HepG2 (cell line): ENCODE results near the gene WNT7A. TPM values are rescaled to one million over a fixed set of nuclear protein-coding genes. Genes with fewer than 3 reads are reported as not detected.

Experiments used
- ATAC-seq: fragments of 200-7000 bp; cut with Tn5 transposase; 3 replicates; pipeline ENCODE4 v1.9.1; 2020; ENCODE audit warnings: mild to moderate bottlenecking, moderate library complexity
- BruUV-seq: library from RNA; stranded (reverse); fragments of 400-500 nt; replicated peaks from 2 replicates; lab custom pipeline; 2021; lab: Mats Ljungman, UMichigan
- CTCF ChIA-PET: fragments of 300-600 bp; formaldehyde crosslinking; extraction: SDS; loops from one replicate; lab custom pipeline; 2021; ENCODE audit warnings: low total read pairs, inconsistent platforms, low intra/inter-chr PET ratio; lab: Yijun Ruan, JAX
- POLR2A ChIA-PET: fragments of 350-600 bp; sonication (Branson Sonifier 250); formaldehyde crosslinking; loops from one replicate; lab custom pipeline; 2020; ENCODE audit warnings: antibody characterized with exemption, inconsistent platforms; lab: Yijun Ruan, JAX
- DNase-seq: peaks from one replicate; pipeline ENCODE4 v3.0.0-alpha.2; 2015; ENCODE audit warnings: low spot score
- FAIRE-seq: peaks from 3 replicates; lab custom pipeline; 2011; peaks lifted over from hg19 to GRCh38; lab: Jason Lieb, UNC
- H2AFZ ChIP-seq: one replicate; pipeline ENCODE4 v1.6.1; 2011; ENCODE audit warnings: low read length, inconsistent platforms
- H3K27ac ChIP-seq: fragments of 300-600 bp; 3 replicates; pipeline ENCODE4 v1.8.0; 2011; ENCODE audit warnings: mixed run types, mild to moderate bottlenecking, mixed read lengths, low read length, inconsistent platforms; ENCODE audit not compliant: insufficient read depth; ENCODE audit errors: extremely low read length
- H3K27me3 ChIP-seq, 2 experiments: fragments of 200-600 bp in 1 of 2; 2 replicates in 1 of 2; 3 replicates in 1 of 2; pipeline versions ENCODE4 v1.6.0 to v1.8.0; 2011; ENCODE audit warnings: low read length in 2 of 2, mild to moderate bottlenecking in 2 of 2, moderate library complexity in 2 of 2, inconsistent platforms in 1 of 2; ENCODE audit not compliant: insufficient read depth in 2 of 2, control insufficient read depth in 1 of 2
- H3K36me3 ChIP-seq, 2 experiments: fragments of 200-600 bp in 1 of 2; replicated peaks in 1 of 2; 2 replicates in 1 of 2; 3 replicates in 1 of 2; pipeline versions ENCODE4 v1.5.1 to v1.8.0; 2011; ENCODE audit warnings: low read length in 2 of 2, inconsistent platforms in 1 of 2; ENCODE audit not compliant: insufficient read depth in 2 of 2, control insufficient read depth in 1 of 2
- H3K4me1 ChIP-seq: 2 replicates; pipeline ENCODE4 v1.5.1; 2012; ENCODE audit warnings: low read length, inconsistent platforms; ENCODE audit not compliant: insufficient read depth
- H3K4me2 ChIP-seq: 2 replicates; pipeline ENCODE4 v1.6.0; 2011; ENCODE audit warnings: low read depth, low read length, inconsistent platforms
- H3K4me3 ChIP-seq, 3 experiments: fragments of 200-600 bp in 1 of 3; sonication (generic), shearing (Covaris generic) in 1 of 3; replicated peaks in 1 of 3; 2 replicates each; pipeline ENCODE4 v1.5.1; 2011 to 2016; ENCODE audit warnings: low read length in 3 of 3, inconsistent platforms in 2 of 3, low read depth in 2 of 3, mild to moderate bottlenecking in 2 of 3, control low read depth in 1 of 3, mixed read lengths in 1 of 3; ENCODE audit not compliant: insufficient read depth in 1 of 3
- H3K79me2 ChIP-seq: one replicate; pipeline ENCODE4 v1.6.1; 2011; ENCODE audit warnings: low read length, inconsistent platforms; ENCODE audit not compliant: insufficient read depth
- H3K9ac ChIP-seq: 2 replicates; pipeline ENCODE4 v1.6.0; 2011; ENCODE audit warnings: mild to moderate bottlenecking, low read depth, low read length, inconsistent platforms; ENCODE audit not compliant: insufficient read depth
- H3K9me3 ChIP-seq: 2 replicates; pipeline ENCODE4 v1.5.1; 2012; ENCODE audit warnings: mild to moderate bottlenecking, low read length
- H4K20me1 ChIP-seq: 2 replicates; pipeline ENCODE4 v1.6.0; 2011; ENCODE audit warnings: inconsistent platforms, mild to moderate bottlenecking, low read length, moderate library complexity; ENCODE audit not compliant: insufficient read depth
- DPF2 ChIP-seq: sonication (generic); formaldehyde crosslinking; IDR thresholded peaks from 2 replicates; pipeline ENCODE4 v1.4.0; 2020; ENCODE audit warnings: mild to moderate bottlenecking, low read depth, missing genetic modification reagents, borderline replicate concordance
- MLLT10 ChIP-seq: sonication (generic); formaldehyde crosslinking; IDR thresholded peaks from 2 replicates; pipeline ENCODE4 v1.4.0; 2020; ENCODE audit warnings: missing genetic modification reagents
- NCOA2 ChIP-seq: sonication (generic); formaldehyde crosslinking; IDR thresholded peaks from 2 replicates; pipeline ENCODE4 v1.8.0; 2022; ENCODE audit warnings: inconsistent platforms
- NFKBIZ ChIP-seq: IDR thresholded peaks from 2 replicates; pipeline ENCODE4 v1.6.1; 2018; ENCODE audit warnings: missing genetic modification reagents, missing compliant biosample characterization
- SOX6 ChIP-seq, 2 experiments: fragments of 450-650 bp in 1 of 2; sonication (generic) in 1 of 2; formaldehyde crosslinking in 1 of 2; IDR thresholded peaks; 2 replicates each; pipeline versions ENCODE4 v1.4.0 to v1.6.1; 2017 to 2020; ENCODE audit warnings: antibody characterized with exemption in 1 of 2, mild to moderate bottlenecking in 1 of 2, missing genetic modification reagents in 1 of 2
- SP5 ChIP-seq: IDR thresholded peaks from 2 replicates; pipeline ENCODE4 v1.6.1; 2016; ENCODE audit warnings: low read depth, borderline replicate concordance
- SRY ChIP-seq: sonication (generic); formaldehyde crosslinking; IDR thresholded peaks from 2 replicates; pipeline ENCODE4 v1.8.0; 2022; ENCODE audit warnings: mild to moderate bottlenecking, missing genetic modification reagents
- ZBTB7B ChIP-seq: sonication (generic); formaldehyde crosslinking; IDR thresholded peaks from 2 replicates; pipeline ENCODE4 v1.4.0; 2020; ENCODE audit warnings: missing genetic modification reagents
- ZNF230 ChIP-seq: sonication (generic); formaldehyde crosslinking; IDR thresholded peaks from 2 replicates; pipeline ENCODE4 v1.4.0; 2020; ENCODE audit warnings: mild to moderate bottlenecking, missing genetic modification reagents
- ZNF496 ChIP-seq: sonication (generic); formaldehyde crosslinking; IDR thresholded peaks from 2 replicates; pipeline ENCODE4 v1.8.1; 2023; ENCODE audit warnings: mild to moderate bottlenecking, moderate library complexity, missing genetic modification reagents; ENCODE audit not compliant: insufficient replicate concordance
- ZNF558 ChIP-seq: sonication (generic); formaldehyde crosslinking; IDR thresholded peaks from 2 replicates; pipeline ENCODE4 v1.9.0; 2022; ENCODE audit warnings: mild to moderate bottlenecking, missing genetic modification reagents, borderline replicate concordance
- ZNF629 ChIP-seq: sonication (generic); formaldehyde crosslinking; conservative IDR thresholded peaks from 2 replicates; pipeline ENCODE4 v1.5.0; 2020; ENCODE audit warnings: missing genetic modification reagents
- ZNF850 ChIP-seq: sonication (generic); formaldehyde crosslinking; conservative IDR thresholded peaks from 2 replicates; pipeline ENCODE4 v1.9.0; 2021; ENCODE audit warnings: mild to moderate bottlenecking, missing genetic modification reagents
- ZNF878 ChIP-seq: sonication (generic); formaldehyde crosslinking; IDR thresholded peaks from 2 replicates; pipeline ENCODE4 v1.8.1; 2023; ENCODE audit warnings: mild to moderate bottlenecking, missing genetic modification reagents, moderate library complexity
- WGBS: methylation state at CpG from one replicate; pipeline ENCODE4 v1.1.6; 2017; ENCODE audit warnings: low lambda C conversion rate; 5-methylcytosine and 5-hydroxymethylcytosine counted together
- in situ Hi-C: cut with HindIII; loops from 2 replicates; pipeline ENCODE4 v1.10.0; 2017; ENCODE audit warnings: low pct_unique_long_range_greater_than_20kb; ENCODE audit not compliant: extremely low pct_ligation_motif_present
- intact Hi-C: fragments of 100-400 bp; cut with micrococcal nuclease; formaldehyde crosslinking; loops from one replicate; pipeline ENCODE4 v1.10.0; 2022; ENCODE audit not compliant: unreplicated experiment
- polyA plus RNA-seq, 8 experiments: library from polyadenylated mRNA; depleted of rRNA in 3 of 8; stranded (reverse) in 7 of 8; unstranded in 1 of 8; fragments of >200 nt; fragmentation: Illumina TruSeq in 4 of 8; extraction: Trizol in 4 of 8; gene quantifications; 2 replicates each; pipeline versions ENCODE4 v1.2.1 to v1.2.3, GENCODE V29; 2011 to 2016; ENCODE audit warnings: low read depth in 4 of 8, missing spikeins in 1 of 8, mixed read lengths in 1 of 8; ENCODE audit not compliant: insufficient read depth in 1 of 8
- total RNA-seq, 5 experiments: library from RNA; depleted of rRNA; stranded (reverse); fragments of >200 nt; fragmentation: Illumina TruSeq; extraction: Trizol; gene quantifications; 2 replicates each; pipeline ENCODE4 v1.2.3, GENCODE V29; 2016; ENCODE audit warnings: low read depth in 1 of 5
- TF ChIP-seq, protein P1 (sequence below): sonication (generic); formaldehyde crosslinking; IDR thresholded peaks from 2 replicates; pipeline ENCODE4 v1.8.0; 2023; ENCODE audit warnings: mild to moderate bottlenecking, missing genetic modification reagents
- TF ChIP-seq, protein P2 (sequence below): sonication (generic); formaldehyde crosslinking; IDR thresholded peaks from 2 replicates; pipeline ENCODE4 v1.4.0; 2020; ENCODE audit warnings: missing genetic modification reagents

Gene WNT7A
- total and polyA plus RNA-seq, 2 of the 13 experiments (the other 11 are each of a cell fraction or from before 2014, with no cell fraction given), result not detected

DNA sequence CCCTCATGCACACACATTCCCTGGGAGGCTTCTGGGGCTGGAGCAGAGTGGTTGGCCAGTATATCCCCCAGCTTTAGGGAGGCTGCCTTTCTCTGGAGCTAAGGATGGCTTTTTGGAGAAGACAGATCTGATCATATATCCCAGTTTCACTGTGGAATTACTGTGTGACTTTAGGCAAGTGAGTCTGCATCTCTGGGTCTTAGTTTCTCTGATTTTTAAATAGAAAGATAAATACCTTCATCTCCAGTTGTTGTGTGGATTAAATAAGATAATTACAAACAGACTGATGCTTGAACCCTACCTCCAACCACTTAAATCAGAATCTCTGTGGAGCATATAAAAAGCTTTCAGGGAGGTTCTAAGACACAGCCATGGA, 11.1 kb upstream of the WNT7A start:
- H3K27me3 ChIP-seq, result peaks cover 0 to 20% of the 10 kb centered on the region in 2 experiments; a peak in 3 of 5 replicates
- intact Hi-C loops (no loop called here), in situ Hi-C loops (loop anchor here (10.0 kb wide), 2 partner anchors 314 to 574 kb away; no protein-coding TSS in a partner anchor)
- no peak for ATAC-seq
- H3K79me2 ChIP-seq, result no peaks in the 10 kb centered on the region
- H3K36me3 ChIP-seq, result no peaks in the 10 kb centered on the region
- CTCF ChIA-PET, result no interaction called here
- H3K9ac ChIP-seq, result no peak overlapping the region
- TF ChIP-seq ZBTB7B (CRISPR knock-in tag), result no peak
- TF ChIP-seq, protein P1, sequence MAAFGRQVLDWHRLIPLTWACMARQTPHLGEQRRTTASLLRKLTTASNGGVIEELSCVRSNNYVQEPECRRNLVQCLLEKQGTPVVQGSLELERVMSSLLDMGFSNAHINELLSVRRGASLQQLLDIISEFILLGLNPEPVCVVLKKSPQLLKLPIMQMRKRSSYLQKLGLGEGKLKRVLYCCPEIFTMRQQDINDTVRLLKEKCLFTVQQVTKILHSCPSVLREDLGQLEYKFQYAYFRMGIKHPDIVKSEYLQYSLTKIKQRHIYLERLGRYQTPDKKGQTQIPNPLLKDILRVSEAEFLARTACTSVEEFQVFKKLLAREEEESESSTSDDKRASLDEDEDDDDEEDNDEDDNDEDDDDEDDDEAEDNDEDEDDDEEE (CRISPR knock-in tag), result no peak
- POLR2A ChIA-PET, result no interaction called here
- H3K27ac ChIP-seq, result no peak overlapping the region
- FAIRE-seq, result no peak
- H3K4me2 ChIP-seq, result no peak overlapping the region
- no TSS peak for BruUV-seq
- peaks cover 5% of the 10 kb centered on the region for H3K4me1 ChIP-seq
- H3K4me3 ChIP-seq, result no peak overlapping the region
- no peak overlapping the region for H2AFZ ChIP-seq
- no peaks in the 10 kb centered on the region for H4K20me1 ChIP-seq
- no peaks in the 10 kb centered on the region for H3K9me3 ChIP-seq
- DNase-seq, result no peak

DNA sequence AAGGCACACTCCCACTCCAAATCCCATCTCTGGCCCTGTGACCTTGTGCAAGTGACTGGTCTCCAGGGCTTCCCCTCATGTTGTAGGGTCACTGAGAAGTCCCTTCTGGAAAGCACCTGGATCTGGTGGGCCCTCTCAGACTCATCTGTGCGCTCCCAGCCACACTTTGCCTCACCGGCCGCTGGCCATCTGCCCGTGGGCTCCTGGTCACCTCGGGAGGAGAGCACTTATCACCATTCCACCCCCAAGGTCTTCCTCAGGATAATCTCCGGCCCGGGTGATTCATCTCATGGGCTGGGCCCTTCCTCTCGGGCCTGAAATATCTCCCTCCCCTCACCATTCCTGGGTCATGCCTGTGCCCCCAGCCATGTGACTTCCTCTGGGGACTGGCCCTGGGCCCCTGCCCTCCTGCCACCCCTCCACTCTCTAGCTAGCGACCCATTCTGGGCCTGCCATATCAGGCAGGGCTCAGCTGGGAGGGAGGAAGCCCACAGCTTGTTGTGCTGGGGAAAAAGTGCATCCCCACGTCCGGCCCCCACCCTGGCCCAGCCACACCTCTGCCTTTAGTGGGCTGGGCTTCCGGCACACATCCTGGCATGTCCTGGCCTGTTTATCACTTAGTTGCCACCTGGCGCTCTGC, 10.6 kb upstream of the WNT7A start:
- Histone ChIP-seq H3K4me3 (no peak overlapping the region), H4K20me1 (no peaks in the 10 kb centered on the region), H3K9me3 (no peaks in the 10 kb centered on the region), H3K36me3 (no peaks in the 10 kb centered on the region), H3K4me1 (peaks cover under 1% of the 10 kb centered on the region; the same call in 1 of the 2 replicates), H3K27ac (no peak overlapping the region), H3K27me3 (peaks cover 0 to 15% of the 10 kb centered on the region in 2 experiments; a peak in 3 of 5 replicates), H3K9ac (no peak overlapping the region), H3K4me2 (no peak overlapping the region), H2AFZ (no peak overlapping the region), H3K79me2 (no peaks in the 10 kb centered on the region)
- BruUV-seq, result no TSS peak
- CTCF ChIA-PET, result no interaction called here
- POLR2A ChIA-PET, result no interaction called here
- DNase-seq (no peak), ATAC-seq (no peak), FAIRE-seq (no peak)
- intact Hi-C loops (no loop called here), in situ Hi-C loops (loop anchor here (10.0 kb wide), 2 partner anchors 314 to 574 kb away; no protein-coding TSS in a partner anchor)
- WGBS, result 0% methylated on average over 3 of the region's 13 CpGs
- TF ChIP-seq MLLT10 (CRISPR knock-in tag) (no peak), SRY (no peak), ZNF629 (CRISPR knock-in tag) (no peak), SOX6 (IDR thresholded peaks at IDR 0.05) (no peak), SOX6 (CRISPR knock-in tag; IDR thresholded peaks at IDR 0.05) (no peak), SP5 (CRISPR knock-in tag) (no peak), NFKBIZ (CRISPR knock-in tag) (no peak), ZNF496 (no peak), ZNF558 (no peak), ZNF878 (CRISPR knock-in tag) (no peak), ZNF230 (CRISPR knock-in tag) (no peak), DPF2 (CRISPR knock-in tag) (no peak), NCOA2 (CRISPR knock-in tag) (no peak), ZNF850 (CRISPR knock-in tag) (no peak)
- TF ChIP-seq, protein P2, sequence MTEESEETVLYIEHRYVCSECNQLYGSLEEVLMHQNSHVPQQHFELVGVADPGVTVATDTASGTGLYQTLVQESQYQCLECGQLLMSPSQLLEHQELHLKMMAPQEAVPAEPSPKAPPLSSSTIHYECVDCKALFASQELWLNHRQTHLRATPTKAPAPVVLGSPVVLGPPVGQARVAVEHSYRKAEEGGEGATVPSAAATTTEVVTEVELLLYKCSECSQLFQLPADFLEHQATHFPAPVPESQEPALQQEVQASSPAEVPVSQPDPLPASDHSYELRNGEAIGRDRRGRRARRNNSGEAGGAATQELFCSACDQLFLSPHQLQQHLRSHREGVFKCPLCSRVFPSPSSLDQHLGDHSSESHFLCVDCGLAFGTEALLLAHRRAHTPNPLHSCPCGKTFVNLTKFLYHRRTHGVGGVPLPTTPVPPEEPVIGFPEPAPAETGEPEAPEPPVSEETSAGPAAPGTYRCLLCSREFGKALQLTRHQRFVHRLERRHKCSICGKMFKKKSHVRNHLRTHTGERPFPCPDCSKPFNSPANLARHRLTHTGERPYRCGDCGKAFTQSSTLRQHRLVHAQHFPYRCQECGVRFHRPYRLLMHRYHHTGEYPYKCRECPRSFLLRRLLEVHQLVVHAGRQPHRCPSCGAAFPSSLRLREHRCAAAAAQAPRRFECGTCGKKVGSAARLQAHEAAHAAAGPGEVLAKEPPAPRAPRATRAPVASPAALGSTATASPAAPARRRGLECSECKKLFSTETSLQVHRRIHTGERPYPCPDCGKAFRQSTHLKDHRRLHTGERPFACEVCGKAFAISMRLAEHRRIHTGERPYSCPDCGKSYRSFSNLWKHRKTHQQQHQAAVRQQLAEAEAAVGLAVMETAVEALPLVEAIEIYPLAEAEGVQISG, result no peak
